GM18526 (cell line): ENCODE data around the gene TSPEAR.

Experiments used
- POLR2A ChIP-seq: IDR thresholded peaks from 3 replicates; pipeline ENCODE4 v1.6.1; 2011; ENCODE audit not compliant: insufficient read length; ENCODE audit errors: extremely low read depth

TSPEAR gene

DNA sequence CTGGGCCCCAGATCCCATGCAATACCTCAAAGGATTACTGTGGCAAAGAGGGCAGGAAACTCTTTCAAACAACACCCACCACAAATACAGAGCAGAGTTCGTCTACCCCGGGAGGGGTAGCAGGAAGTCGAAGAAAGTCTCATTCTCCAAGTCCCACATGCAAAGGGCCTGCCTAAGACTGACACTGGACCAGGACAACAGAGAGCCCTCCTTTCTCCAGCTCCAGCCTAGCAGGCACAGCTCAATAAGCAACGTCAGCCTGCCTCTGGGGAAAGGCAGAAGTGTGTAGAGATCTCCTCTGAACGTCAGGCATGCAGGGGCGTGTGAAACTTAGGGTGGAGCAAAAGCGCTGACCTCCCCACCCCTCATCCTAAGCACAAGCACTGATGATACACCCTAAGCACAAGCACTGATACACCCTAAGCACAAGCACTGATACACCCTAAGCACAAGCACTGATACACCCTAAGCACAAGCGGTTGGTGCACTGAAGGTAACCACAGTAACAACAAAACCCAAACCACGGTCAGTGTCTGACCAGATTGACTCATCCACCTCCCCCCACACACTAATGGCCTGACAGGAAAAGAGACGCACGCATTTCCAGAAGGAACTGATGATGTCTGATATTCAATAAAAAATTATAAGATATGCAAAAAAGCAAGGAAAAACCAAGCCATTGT, 52.3 kb downstream of the TSPEAR start:
- TF ChIP-seq POLR2A = no peak

DNA sequence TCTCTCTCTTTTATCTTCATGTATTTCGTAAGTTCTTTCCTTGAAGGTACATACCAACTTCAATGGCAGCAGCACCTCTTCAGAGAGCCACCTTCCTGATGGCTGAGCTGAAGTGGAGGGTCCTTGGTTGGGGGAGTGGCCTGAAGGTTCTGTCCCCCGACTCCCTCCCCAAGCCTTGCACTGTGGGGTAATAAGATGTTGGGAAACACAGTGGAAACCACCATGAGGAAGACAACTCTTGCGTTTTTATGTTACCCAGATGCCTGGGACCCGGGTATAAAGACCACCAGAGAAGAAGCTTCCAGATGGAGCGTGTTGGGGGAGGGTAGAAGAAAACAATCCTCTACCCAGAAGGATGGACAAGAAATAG, 52.8 kb downstream of the TSPEAR start:
- TF ChIP-seq POLR2A = no peak

DNA sequence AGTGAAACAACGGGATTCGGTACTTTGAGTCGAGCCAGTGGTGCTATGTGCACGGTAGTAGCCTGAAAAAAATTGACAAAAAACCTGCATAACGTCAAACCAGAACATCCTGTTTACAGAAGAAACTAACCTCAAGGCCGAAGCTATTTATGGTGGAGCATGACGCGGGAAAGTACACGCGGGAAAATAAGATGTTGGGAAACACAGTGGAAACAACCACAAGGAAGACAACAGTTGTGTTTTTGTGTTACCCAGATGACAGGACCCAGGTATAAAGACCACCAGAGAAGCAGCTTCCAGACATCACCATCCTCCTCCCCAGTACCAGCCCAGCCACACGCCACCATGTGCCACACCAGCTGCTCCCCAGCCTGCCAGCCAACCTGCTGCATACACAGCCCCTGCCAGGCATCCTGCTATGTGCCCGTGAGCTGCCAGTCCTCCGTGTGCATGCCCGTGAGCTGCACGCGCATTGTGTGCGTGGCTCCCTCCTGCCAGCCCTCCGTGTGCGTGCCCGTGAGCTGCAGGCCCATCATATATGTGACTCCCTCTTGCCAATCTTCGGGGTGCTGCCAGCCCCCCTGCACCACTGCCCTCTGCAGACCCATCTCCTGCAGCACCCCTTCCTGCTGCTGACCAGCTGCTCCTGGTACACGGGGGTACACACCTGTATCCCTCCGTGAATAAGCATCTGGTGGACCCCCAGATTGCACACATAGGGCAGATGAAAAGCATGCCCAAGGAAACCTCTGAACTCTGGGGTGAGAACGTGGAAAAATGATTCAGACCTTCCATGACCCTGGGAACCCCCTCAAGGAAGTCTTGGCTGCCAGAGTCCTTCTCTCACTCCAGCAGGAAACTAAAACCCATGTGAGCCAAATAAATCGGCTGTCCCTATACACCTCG, 53.5 kb downstream of the TSPEAR start, which contains the start of gene KRTAP12-3:
TSS of gene KRTAP12-3 (plus strand) at position 298 of the 906 bp plus-strand sequence. CDS start at position 346, 48 bp downstream.
- no peak for TF ChIP-seq POLR2A

DNA sequence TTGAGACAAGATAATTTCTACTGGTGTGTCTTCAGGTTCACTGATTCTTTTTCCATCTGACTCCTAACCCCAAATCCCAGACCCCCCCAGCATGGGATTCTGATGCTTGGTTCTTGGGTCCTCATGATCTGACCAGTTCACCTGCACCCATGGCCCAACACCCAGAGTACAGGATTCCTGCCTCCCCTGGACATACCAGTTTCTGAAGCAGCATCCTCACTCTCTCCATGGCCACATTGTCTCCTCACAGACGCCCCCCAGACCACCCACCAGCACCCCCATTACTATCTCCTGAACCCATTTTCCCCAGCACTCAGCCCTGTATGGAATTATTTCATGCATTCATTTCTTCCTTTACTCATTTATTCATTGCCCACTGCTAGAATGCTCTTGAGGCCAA, 54.5 kb downstream of the TSPEAR start:
- TF ChIP-seq POLR2A = no peak

DNA sequence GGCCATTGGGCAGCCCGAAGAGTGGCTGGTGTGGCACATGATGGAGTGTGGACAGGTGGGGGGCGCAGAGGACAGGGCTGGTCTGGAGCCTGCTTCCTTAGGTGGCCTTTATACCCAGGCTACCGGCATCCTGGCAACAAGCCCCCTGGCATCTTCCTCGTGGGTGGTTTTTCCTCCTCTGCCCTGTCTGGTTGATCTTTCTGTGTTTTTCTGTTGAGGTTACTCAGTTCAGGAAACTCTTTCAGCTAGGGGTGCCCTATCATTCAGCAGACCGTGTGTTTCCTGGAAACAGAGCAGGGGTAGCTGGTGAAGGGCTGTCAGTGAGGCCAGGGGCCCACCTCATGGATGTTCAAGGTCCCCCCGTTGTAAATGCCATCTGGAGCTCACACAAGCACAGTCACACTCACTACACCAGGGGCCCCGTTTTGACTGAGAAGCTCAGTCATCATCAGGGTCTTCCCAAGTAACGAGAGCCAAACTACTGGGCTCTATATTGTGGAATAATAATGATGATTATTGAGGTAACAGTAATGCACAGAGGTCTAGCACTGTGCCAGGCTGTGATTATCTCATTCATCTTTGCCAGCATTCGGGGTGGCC, 56.7 kb downstream of the TSPEAR start, which contains the start of gene KRTAP12-4:
TSS of gene KRTAP12-4 (minus strand) at position 84 of the 600 bp plus-strand sequence. CDS start at position 39, 45 bp downstream.
- no peak for TF ChIP-seq POLR2A

DNA sequence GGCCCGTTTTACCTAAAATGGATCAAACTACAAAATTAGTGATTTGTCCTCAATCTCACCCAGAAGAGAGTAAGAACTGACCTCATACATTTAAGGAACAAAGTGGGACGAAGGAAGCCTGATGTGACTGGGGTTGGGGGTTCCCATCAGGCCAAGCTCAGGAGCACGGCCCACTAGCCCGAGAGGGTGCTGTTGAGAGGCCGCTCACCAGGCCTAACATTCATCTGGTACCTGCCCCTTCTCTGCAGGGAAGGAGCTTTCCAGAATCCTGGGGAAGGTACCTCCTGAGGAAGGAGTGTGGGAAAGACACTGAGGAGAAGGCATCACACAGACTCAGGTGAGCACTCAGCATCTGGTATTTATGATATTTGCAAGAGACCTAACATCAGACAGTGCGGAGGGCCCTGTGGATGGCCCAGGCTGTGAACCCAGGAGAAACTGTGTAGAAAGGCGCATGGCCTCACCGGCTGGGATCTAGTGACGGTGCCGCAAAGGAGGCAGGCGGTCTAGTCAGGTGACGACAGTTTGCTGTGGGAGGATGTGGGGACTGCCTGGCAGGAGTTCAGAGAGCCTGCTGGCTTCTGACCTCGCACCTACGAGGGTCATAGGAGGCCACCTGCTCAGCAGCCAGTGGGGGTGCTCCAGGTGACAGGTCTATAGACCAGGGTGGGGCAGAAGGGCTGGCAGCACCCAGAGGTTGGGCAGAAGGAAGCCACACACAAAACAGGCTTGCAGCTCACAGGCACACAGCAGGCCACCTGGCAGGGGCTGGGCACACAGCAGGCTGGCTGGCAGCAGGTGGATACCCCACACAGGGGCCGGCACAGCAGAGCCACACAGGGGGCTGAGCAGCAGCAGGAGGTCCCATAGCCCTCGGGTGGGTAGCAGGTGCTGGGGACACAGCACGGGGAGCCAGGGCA, 57.5 kb downstream of the TSPEAR start:
- no peak for TF ChIP-seq POLR2A

DNA sequence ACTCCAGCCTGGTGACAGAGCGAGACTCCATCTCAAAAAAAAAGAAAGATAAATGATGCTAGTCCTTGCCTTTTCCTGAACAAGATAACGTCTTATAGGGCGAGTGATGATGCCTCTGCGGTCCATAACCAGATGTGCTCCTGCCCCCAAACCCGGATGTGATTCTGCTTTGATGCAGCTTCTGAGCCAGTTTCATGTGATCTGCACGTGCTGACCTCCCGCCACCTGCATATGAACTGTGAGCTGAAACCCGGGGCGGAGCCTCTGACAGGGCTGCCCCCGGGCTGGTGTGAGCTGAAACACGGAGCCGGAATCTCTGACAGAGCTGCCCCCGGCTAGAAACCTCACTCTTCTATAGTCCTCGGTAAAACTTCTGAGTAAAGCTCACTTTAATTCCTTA, 58.2 kb downstream of the TSPEAR start:
- no peak for TF ChIP-seq POLR2A

DNA sequence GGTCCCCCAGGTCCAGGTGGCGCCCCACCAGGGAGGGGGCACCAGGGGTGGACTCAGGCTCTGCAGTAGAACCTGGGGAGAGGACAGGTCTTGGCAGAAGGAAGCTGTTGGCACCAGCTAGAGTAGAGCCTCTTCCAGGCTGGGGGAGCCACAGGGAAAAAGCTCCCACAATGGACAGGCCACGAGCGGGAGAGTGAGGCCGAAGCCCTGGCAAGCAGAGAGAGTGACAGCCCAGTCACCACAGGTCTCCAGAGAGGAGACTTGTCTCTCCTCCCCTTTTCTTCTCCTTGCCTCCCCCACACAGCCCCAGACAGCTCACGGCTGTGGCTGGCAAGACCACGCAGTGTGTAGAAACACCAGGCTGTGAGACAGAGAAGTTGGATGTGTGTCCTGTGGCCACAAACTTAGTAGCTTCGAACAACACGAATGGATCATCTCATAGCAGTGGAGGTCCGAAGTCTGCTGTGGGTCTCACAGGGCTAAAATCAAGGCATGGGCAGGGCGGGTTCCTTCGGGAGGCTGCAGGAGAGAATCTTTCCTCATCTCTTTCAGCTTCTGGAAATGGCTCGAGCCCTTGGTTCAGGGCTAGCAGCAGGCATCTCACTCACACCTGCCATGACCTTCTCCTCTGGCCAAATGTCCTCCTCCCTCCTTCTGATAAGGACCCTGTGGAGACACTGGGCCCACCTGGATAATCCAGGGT, 60.2 kb downstream of the TSPEAR start:
- TF ChIP-seq POLR2A = no peak

DNA sequence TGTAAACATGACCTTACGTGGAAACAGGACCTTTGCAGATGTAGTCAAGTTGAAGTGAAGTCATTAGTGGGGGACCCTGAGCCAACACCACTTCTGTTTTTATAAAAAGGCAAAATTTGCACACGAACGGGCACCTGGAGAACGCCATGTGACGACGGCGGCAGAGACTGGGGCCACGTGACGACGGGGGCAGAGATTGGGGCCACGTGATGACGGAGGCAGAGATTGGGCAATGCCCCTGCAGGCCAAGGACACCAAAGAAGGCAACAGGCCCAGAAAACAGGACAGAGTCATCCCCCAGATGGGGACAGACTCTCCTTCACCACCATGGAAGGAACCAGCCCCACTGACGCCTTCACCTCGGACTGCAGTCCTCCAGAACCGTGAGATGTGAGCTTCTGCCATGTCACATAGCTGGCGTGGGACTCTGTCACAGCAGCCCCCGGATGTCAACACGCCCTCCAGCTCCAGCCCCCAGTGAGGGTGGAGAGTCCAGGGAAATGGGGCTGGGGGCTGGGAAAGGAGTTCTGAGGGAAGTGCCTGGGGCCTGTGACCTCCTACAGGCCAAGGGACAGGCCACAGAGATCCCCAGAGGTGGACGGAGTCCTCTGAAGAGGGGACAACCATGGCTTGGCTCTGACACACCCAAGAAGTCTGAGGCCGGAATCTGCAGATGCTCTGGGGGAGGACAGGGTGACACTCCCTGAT, 61.0 kb downstream of the TSPEAR start:
- no peak for TF ChIP-seq POLR2A

DNA sequence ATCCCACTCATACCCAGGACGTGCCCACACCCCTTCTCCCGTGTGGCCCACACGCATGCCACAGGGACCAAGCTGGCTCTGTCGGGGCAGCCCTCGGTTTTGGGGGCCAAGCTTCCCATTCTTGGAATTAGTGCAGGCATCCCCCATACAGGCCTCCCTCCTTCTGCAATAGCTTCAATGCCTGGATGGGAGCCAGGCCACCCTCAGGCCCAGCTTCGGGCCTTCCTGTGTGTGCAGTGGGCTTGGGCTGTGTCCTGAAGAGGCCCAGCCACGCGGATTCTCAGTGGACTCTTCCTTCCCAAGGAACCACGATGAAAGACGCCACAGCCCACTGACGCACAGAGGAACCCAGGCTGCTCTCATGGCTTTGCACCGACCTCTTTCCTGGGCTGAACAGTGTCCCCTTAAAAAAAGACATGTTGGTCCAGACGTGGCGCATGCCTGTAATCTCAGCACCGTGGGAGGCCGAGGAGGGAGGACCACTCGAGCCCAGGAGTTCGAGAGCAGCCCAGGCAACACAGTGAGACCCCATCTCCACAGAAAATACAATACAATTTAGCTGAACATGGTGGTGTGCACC, 61.8 kb downstream of the TSPEAR start:
- no peak for TF ChIP-seq POLR2A

DNA sequence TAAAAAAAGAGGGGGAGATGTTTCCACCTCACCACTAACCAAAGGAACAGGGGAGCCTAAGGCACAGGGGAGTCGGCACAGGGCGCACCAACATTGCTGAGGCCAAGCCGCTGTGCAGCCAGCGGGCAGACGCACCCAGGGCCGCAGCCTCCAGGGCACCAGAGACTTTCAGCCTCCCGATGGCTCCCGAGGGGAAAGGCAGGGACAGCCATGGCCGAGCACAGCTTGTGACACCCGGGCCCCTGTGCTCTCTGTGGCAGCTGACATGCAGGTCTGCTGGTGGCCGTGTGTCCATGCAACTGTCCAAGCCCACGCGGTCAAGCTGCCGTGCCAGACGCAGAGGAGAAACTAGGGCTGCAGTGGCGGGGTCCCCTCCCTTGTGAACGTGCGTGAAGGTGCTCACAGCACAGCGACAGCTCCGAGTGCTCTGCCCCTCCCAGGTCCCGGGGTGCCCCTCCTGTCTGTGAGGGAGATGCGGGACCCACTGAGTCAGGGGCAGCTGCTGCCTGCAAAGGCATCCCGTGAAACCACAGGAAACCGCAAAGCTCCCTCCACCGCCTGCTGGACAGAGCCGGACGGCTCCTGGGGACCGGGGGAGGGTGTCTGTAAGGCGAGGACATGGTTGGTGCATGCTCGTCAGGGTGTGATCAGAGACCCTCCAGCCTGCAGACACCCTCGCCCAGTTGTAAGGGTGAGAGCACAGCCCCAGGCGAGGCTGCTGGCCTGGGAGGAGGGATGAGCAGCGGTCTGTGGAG, 62.6 kb downstream of the TSPEAR start:
- no peak for TF ChIP-seq POLR2A

DNA sequence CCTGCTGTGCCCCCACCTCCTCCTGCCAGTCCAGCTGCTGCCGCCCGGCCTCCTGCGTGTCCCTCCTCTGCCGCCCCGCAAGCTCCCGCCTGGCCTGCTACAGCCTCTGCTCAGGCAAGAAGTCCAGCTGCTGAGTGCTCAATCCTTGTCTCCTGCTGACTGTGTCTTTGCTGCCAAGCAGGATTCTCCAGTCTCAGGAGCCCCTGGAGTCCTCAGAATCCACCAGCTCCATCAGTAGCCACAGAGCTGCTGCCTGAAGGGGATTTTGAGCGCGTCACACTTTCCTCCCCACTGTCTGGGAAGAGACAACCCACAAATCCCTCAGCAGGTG, 64.2 kb downstream of the TSPEAR start:
- no peak for TF ChIP-seq POLR2A
